HG02840 (cell line): ENCODE data around the gene THSD4.

ENCODE experiments used
- ATAC-seq: cut with Tn5 transposase; IDR thresholded peaks from one replicate; pipeline ENCODE4 v1.9.1; 2021; ENCODE audit warnings: mild to moderate bottlenecking, moderate library complexity, moderate number of reproducible peaks; ENCODE audit not compliant: unreplicated experiment, low FRiP score

THSD4 gene

DNA sequence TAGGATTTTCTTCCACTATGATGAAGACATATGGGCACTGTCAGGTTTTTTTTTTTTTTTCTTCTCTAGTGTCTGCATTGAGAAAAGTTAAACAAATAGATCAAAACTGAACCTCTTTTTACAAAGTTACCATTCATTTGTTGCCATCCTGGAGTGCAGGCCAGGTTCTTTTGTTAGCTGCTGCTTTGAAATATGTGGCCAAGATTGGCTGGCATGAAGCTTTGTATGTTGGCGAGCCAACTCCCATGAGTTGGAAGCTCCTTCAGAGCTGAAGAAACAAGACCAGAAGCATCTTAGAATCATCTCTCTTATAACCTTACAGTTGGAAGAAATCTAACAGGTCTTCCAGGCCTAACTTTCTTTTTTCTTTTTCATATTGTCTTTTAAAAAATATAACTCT, 346.5 kb downstream of the THSD4 start:
- no peak for ATAC-seq

DNA sequence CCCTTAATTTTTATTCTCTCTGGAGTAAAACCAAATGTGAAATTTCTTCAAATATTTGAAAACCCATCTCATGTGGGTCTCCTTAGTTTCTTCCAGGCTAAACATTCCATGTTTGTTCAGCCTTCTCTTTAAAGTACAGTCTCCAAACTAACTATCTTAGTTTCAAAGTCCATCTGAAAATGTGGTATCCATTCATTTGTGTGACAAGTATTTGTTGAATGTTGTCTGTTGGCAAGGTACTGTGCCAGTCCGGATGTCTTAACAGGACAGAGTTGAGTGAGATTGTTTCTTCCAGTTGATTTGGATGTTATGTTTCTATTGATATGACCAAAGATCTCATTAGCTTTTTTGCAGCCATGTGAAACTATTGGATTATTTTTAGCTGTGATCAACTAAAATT, 347.4 kb downstream of the THSD4 start:
- no peak for ATAC-seq

DNA sequence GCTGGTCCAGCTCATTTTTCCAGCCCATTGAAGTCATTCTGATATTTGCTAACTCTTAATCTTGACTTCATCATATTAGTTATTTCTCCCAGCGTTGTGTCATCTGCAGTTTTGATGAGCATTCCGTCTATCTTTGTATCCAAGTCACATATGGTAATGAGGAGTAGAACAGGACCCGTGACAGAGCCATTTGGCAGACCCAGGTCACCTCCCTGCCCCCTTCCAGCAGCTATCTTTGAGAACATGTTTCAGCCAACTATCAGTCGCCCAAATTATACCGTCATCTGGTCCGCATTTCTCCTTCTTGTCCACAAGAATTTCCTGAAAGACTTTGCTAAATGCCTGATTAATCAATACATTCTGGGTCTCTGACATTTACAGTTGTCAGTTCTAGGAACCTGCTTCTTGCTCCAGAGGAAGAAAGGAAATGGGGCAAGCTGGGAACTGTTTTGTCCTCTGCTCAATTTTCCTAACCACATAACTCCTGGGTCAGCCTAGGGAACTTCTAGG, 347.9 kb downstream of the THSD4 start:
- ATAC-seq, result no peak

DNA sequence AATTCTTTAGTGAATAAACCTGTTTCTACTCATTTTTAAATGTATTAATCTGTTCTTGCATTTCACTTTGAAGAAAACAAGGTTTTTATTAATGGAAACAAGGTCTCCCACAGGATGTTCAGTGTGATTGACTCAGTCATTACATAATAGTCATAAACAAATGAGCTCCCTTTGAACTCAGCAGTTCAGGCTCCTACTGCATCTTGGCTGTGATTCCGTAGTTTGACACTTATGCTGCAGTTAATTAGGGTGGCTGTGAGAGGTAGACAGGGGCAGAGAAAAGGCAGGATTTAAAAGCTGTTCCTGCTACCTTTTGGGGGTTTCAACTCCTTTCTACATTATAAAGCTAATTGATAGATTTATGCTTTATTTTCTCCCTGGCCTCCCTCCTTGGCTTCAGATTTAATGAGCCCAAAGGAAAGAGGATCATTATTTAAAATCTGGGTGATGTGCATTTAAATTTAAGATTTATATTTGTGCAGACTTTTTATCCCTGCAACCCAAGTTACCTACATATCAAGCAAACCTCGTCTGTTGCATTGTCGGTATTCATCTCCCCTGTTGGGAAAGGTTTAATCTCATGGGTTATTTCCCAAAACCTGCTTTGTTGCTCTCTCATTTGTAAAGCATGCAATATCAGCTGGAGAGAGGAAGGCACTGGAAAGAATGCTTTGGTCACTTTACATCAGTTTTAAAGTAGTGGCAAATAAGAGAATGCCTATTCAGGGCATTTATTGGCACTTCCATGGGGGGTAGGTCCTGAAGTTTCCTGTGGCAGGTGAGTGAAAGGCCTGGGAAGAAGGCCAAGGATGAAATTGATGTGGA, 350.1 kb downstream of the THSD4 start:
- no peak for ATAC-seq

DNA sequence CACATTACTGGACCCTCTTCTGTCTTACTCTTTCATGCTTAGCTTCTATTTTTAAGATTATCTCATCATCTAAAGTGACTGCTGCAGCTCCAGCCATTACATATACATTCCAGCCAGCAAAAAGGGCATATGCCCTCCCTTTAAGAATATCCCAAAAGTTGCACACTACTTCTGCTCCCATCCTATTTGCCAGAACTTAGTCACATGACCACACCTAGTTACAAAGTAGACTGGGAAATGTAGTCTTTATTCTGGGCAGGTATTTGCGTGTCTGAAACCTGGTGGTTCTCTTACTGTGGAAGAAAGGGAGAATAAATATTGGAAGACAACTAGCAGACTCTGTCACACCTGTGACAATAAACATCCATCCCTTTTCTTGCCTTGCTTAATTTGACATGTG, 353.4 kb downstream of the THSD4 start:
- no peak for ATAC-seq

DNA sequence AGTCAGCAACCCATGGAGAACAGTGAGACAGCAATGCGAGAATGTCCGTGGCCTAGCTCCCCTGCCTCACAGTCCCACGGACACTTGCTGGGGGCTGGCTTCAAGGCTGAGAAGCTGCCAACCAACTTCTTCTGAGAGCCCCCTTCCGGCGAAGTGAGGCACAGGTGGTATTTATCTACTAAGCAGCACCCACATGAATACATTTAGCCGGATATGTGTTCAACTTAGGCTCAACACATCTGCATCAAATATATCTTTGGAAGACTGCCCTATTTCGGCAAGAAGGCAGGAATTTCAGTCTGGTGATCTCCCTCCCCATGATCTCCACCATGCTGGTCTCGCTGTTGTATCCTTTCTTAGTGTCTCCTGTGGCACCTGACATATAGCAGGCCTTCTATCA, 354.1 kb downstream of the THSD4 start:
- no peak for ATAC-seq

DNA sequence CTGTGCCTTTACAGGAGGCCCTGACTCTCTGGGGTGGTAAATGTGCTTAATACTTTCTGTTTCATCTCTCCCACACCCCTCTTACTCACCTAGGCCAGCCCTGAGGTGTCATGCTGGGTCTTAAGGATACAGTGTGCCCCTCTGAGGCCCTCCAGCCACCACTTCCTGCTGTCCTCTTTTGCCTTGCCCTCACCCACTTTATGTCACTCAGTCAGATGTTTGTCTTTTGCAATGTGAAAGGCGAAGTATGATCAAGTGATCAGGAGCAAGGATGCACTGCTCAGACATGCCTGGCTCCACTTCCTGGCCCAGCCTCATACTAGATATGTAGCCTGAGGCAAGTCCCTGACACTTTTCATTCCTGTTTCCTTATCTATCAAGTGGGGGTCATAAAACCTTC, 356.1 kb downstream of the THSD4 start:
- ATAC-seq, result no peak

DNA sequence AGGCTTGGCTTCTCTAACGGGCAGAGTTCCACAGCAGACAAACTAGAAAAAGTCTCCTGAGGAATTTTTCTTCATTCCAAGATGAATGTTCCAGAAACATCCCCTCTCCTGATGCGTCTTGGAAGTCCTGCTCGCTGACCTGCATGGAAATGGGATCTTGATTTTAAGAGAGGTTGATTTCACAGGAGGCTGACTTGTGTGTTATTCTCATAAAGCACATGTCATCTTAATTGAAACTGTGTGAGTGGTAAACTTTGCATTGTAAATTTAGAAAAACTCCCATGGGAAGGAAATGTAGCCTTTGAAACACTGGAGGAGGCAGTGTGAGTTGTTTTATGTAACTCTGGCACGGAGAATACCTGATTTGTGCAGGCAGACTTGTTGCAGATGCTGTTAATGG, 357.3 kb downstream of the THSD4 start:
- ATAC-seq, result no peak

DNA sequence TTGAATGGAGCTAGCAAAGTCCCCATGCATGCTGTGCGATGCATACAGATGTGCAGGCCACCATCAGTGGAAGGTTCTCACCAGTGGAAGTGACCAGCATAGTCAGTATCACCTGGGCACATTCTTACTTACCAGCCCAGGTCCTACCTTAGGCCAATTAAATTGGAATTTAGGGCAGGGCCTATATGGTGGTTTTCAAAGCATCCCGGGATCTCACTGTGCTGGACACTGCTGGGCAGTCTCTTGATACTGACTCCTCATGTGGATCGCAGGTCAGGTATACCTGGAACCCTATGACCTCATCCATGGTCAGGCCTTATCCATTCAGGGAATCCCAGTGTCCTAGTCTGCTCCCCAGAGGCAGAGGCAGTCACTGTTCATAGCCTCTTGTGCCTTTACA, 358.5 kb downstream of the THSD4 start:
- no peak for ATAC-seq

DNA sequence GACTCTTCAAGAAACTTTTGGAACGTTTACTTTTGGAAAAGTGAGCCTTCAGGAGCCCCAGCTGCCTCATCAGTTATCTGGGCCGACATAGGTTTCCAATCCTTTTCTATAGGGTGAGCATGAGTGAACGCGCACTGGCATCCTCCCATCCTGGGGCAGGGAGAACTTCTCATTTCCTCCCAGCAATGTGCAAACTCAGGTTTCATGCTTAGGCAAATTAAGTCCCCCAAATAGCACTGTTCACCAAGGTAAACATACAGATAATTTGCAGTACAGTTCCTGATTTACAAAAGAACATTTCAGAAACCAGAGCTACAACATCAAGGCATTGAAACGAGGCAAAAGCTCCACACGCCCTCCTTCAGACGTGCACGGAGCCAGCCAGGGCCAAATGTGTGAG, 361.6 kb downstream of the THSD4 start:
- ATAC-seq, result no peak

DNA sequence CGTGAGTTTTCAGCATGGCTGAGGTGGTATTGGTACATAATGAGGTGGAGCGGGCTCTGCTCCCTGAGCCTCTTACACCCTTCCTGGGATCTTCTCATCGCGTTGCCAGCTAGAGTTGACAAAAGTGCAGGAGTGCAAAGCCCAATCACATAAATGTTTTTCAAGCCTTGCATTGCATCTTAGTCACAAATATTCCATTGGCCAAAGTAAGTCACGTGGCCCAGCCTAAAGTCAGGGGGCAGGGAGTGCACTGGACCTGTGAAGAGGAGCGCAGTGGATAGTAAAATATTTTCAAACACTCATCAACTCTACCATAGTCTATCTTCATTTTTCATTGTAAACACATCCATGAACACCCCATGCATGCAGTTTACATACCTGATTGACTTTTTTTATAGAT, 365.3 kb downstream of the THSD4 start:
- ATAC-seq, result no peak

DNA sequence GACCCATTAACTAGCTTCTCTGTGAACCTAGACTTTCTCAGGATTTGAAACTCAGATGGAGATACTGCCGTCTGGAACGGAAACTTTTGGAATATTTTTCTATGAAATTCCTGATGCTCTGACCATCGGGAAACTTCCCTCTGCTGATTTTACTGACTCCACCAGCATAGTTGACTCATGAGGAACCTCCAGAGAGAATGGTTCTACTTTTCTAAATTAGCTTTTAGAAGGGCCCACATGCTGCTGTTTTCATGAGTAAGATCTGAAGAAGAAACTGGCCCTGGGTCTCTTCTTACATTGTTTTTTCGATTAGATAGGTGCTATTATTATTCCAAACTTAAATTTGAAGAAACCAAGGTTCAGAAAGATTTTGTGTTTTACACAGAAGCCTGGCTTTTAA, 368.8 kb downstream of the THSD4 start:
- no peak for ATAC-seq

DNA sequence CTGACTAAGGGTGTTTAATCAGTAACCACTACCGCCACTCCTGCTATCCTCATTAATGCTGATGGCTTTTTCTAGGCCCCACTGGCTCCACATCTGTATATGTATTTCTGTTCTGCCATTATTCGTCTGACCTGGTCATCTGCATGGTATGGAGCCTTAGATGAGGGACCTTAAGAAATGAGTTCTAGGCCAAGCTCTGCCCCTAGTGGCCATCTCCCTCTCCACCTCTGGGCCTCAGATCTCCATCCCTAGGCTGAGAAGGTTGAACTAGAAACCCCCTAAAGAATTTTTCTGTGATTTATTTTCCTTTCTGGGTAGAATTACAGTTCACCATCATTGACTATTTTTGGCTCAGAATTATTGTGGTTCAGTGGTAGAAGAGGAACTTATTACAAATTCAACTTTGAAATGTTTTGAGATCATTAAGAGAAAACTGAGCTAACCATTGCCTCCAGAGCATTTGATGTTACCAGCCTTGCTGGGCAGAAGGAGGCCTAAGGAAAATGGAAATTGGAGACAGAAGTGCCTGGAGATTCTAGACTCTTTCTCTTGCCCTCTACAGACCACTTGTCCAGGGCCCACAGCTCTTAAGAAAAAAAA, 369.9 kb downstream of the THSD4 start:
- ATAC-seq, result no peak

DNA sequence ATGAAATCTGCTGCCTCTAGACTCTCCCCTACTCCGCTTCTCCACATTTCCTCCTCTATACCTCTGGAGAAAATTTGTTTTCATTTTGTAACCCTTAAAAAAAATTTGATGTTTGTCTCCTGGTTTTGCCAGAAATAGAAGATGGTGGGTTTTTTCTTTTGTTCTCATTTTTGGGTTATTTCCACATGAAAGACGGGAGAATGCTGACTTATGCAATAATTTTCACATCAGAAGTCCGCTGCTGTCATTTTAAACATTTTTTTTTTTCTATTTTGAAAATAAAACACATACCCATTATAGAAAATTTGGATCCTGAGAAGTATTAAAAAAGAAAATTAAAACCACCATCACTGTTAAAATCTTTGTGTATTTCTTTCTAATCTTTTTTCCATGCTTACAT, 374.3 kb downstream of the THSD4 start:
- ATAC-seq, result no peak

DNA sequence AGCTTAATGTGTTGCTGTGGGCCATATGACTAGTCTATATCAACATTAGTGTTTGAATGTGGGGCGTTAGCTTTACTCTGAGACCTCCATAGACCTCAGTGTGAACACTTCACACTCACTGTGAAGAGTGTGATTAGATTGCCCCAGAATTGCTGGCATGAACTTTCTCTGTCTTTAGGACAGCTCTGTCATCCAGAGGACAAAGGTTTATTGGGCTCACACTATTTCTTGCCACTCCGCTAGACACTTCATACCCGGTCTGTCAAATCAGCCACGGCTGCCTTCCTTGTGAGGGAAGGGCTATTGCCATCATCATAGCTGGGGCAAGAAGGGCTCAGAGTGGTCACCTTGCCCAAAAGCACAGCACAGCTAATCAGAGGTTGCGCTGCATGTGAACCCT, 378.3 kb downstream of the THSD4 start:
- no peak for ATAC-seq

DNA sequence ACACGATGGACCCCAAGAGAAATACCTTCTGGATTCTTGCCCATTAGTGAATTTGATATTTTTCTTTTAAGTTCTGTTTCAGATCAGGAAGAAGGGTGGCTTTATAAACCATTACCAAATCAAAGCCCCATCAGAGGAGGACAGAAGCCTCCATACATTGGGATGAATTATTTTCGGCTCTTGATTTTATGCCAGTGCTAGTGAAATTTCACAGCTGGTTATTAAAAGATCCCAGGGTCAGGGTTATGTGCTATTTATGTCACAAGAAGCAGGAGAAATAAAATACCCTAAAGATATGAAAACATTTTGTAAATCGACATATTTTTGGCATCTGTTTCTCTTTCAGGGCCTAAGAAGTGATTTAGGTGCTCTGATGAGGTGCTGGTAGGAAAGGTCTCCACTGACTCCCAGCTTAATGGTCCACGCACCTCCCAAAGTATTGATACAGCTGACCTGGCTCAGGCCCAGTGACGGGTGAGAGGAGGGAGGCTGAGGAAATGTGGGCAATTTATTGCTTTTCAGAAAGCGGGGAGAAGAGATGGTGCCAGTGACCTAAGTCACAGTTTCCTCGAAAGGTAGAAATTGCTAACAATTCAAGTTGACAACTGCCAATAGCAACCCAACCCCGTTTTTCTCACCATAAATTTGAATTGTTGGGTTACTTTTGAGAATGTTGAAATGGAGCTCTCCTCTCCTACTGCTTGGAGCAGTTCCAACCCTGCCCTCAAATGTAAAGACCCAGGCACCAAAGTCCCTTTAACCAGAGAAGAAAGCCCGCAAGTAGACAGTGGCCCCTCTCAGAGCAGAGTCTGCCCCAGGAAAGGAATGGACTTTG, 379.5 kb downstream of the THSD4 start:
- ATAC-seq, result no peak

DNA sequence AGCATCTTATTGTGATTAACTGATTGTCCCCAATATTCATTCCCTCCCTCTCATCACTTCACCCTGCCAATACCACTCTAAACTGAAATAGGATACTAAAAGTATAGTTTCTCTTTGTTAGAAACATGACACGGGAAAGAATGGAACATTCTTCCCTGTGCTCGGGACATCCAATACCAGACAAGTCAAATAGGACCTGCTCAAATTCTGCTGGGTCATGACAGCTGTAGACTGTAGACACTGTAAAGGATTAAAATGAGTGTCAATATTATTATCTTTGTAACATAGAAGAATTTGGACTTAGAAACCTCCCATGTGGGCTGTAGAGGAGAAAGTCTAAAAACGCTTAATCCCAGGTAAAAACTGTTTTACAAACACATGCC, 380.1 kb downstream of the THSD4 start:
- no peak for ATAC-seq

DNA sequence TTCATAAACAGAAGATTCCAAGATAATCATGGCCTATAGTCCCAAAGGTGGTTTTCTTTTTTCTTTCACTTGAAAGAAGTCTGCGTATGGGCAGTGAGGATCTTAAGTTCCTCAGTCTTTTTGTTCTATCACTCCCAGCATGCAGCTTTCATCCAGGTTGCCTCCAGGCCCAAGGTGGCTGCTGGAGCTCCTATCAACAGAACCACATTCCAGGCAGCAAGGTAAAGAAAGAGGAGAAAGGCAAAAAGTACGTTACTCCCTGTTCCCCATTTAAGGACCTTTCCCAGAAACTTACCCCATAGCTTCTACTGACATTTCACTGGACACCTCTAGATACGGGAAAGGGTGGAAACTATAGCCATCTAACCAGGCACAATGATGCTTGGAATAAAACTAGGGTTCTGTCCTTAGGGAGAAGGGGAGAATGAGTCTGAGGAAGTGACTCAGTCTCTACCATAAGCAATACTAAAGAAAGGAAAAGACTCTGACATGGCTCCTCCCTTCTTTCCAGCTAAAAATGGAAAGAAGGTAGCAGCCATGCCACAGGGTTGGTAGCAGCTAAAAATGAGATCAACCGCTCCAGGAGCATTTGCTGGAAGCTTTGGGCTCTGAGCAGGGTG, 381.2 kb downstream of the THSD4 start:
- ATAC-seq, result no peak

DNA sequence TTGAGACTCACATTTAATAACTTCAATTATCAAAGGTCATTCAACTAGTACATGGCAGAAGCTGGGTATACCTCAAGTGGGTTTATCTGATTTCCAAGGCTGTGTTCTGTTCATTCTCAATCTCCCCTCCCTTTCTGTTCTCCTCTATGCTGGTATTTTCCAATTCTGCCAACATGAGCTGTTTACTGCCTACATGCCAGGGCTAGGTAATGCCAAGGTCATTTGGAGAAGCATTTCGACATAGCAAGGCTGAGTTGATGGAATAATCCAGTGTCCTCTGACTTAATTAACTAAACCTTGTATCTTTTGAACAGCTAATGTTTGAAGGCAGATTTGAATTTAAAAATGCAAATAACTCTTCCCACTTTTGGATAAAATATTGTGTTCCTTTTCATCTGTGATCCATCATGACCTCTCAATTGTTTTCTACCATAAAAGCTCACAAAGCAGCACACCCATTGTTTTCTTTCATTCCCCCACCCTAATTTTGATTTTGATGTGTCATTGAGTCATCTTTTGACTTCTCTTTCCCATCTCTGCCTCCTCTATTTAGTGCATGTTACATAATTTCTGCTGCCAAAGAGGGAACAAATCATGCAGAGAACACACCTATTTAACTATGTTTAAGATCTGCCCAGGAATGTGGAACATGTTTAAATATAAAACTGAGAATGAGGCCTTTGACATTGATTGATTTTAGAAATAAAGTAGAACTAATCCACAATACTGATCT, 386.2 kb downstream of the THSD4 start:
- ATAC-seq, result no peak

DNA sequence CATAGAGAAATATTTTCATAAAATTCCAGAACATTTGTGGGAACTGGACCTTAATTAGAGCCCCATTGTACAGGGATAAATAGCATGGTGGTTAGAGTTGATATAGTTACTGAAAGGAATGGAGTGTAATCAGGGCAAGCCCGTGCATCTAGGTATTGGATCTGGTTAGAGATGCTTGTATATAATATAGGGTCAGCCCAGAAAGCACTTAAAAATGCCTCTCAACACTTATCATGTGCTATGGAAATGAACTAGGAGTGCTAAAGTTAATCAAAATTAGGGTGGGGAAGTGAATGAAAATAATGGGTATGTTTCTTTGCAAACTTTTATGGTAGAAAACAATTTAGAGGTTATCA, 386.8 kb downstream of the THSD4 start:
- no peak for ATAC-seq
